ENCODE results near the gene GNAQ.
"Not testable (repeated sequence)": the region's sequence is repeated elsewhere in the genome, so short reads cannot be mapped to it uniquely, and the experiment has no call there.

The GNAQ gene

GRCh38 chr9:77766587-77766986, 265.0 kb downstream of the GNAQ start:
- no peak for DNase-seq
- H3K9me3 Mint-ChIP-seq: no peaks in the 10 kb centered on the region
- peaks cover 7% of the 10 kb centered on the region for H3K36me3 Mint-ChIP-seq
- CTCF ChIA-PET: no interaction called here
- no peaks in the 10 kb centered on the region for H3K4me1 Mint-ChIP-seq
- H3K27me3 Mint-ChIP-seq: no peaks in the 10 kb centered on the region
- H3K27ac Mint-ChIP-seq: no peak overlapping the region
- H3K4me3 Mint-ChIP-seq: no peak overlapping the region

DNA sequence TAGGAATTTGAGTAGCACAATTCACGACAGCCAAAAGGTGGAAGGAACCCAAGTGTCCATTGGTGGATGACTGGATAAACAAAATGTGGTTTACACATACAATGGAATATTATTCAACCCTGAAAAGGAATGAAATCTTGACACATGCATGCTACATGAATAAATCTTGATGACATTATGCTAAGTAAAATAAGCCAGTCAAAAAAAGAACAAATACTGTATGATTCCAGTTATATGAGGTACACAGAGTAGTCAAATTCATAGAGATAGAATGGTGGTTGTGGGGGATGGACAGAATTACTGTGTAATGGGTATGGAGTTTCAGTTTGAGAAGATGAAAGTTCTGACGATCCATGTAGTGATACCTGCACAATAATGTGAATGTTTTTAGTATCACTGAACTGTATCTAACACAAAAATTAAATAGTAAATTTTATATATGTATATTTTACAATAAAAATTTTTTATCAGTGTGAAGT, 265.8 kb downstream of the GNAQ start:
- Mint-ChIP-seq H3K36me3 (peaks cover 7% of the 10 kb centered on the region), H3K9me3 (no peaks in the 10 kb centered on the region), H3K27ac (no peak overlapping the region), H3K4me3 (no peak overlapping the region), H3K27me3 (no peaks in the 10 kb centered on the region), H3K4me1 (no peaks in the 10 kb centered on the region)
- CTCF ChIA-PET: no interaction called here
- DNase-seq: no peak

GRCh38 chr9:77764894-77765780, 266.5 kb downstream of the GNAQ start:
- H3K27me3 Mint-ChIP-seq: no peaks in the 10 kb centered on the region
- DNase-seq: no peak
- no peaks in the 10 kb centered on the region for H3K4me1 Mint-ChIP-seq
- H3K9me3 Mint-ChIP-seq: no peaks in the 10 kb centered on the region
- H3K4me3 Mint-ChIP-seq: no peak overlapping the region
- H3K36me3 Mint-ChIP-seq: peaks cover 4% of the 10 kb centered on the region
- H3K27ac Mint-ChIP-seq: no peak overlapping the region
- CTCF ChIA-PET: interaction anchor here (0.6 to 0.7 kb wide), 2 partner anchors 322 to 325 kb away, joined by 3 read pairs; no protein-coding TSS in a partner anchor

DNA sequence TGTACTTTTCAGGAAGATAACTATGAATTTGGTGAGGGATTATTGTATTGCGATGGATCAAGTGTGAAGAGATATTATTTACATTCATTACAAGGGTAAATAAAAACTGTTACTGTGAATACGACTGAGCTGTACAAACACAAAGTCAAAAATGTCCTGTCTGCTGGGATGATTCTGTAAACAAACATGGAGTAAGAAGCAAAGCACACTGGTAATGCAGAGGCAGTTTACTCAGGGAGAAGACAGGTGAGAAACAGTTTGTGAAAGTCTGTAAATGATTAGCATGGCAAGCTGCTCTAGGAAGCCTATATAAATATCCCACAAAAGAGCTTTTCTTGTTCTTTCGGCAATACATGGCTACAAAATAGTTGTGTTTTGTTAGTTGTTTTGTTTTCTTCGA, 268.0 kb downstream of the GNAQ start:
- H3K36me3 Mint-ChIP-seq: peaks cover 2% of the 10 kb centered on the region
- CTCF ChIA-PET: interaction anchor here (0.6 to 1.1 kb wide), 3 partner anchors 11 to 746 kb away, joined by 3 to 5 read pairs (median 4); no protein-coding TSS in a partner anchor
- H3K27ac Mint-ChIP-seq: no peak overlapping the region
- no peaks in the 10 kb centered on the region for H3K27me3 Mint-ChIP-seq
- no peak for DNase-seq
- H3K9me3 Mint-ChIP-seq: no peaks in the 10 kb centered on the region
- no peaks in the 10 kb centered on the region for H3K4me1 Mint-ChIP-seq
- no peak overlapping the region for H3K4me3 Mint-ChIP-seq

- H3K27ac Mint-ChIP-seq, H3K36me3 Mint-ChIP-seq, DNase-seq, CTCF ChIA-PET, H3K4me3 Mint-ChIP-seq, H3K27me3 Mint-ChIP-seq, H3K9me3 Mint-ChIP-seq, H3K4me1 Mint-ChIP-seq: not testable (repeated sequence)
Measured at GRCh38 chr9:77760919-77761318, 270.7 kb downstream of the GNAQ start.

- Mint-ChIP-seq H3K36me3 (peaks cover 5% of the 10 kb centered on the region), H3K27me3 (no peaks in the 10 kb centered on the region), H3K4me1 (no peaks in the 10 kb centered on the region)
Measured at GRCh38 chr9:77759391-77759790, 272.2 kb downstream of the GNAQ start.

GRCh38 chr9:77756449-77756848, 275.2 kb downstream of the GNAQ start:
- no peaks in the 10 kb centered on the region for H3K27me3 Mint-ChIP-seq
- no peak for DNase-seq
- H3K27ac Mint-ChIP-seq: no peak overlapping the region
- peaks cover 4% of the 10 kb centered on the region for H3K9me3 Mint-ChIP-seq
- H3K36me3 Mint-ChIP-seq: peaks cover 5% of the 10 kb centered on the region
- H3K4me3 Mint-ChIP-seq: no peak overlapping the region
- H3K4me1 Mint-ChIP-seq: peaks cover 6% of the 10 kb centered on the region
- CTCF ChIA-PET: interaction anchor here (1.0 kb wide), 1 partner anchor 300 kb away, joined by 3 read pairs; no protein-coding TSS in a partner anchor

More at GRCh38 chr9:77759391-77759790, 272.2 kb downstream of the GNAQ start:
- DNase-seq: no peak
- Mint-ChIP-seq H3K4me3 (no peak overlapping the region), H3K27ac (no peak overlapping the region), H3K9me3 (peaks cover 4% of the 10 kb centered on the region)
- CTCF ChIA-PET: no interaction called here

- peaks cover 9% of the 10 kb centered on the region for H3K4me1 Mint-ChIP-seq
- DNase-seq: no peak
- H3K36me3 Mint-ChIP-seq: peaks cover 7% of the 10 kb centered on the region
- no peak overlapping the region for H3K27ac Mint-ChIP-seq
- H3K4me3 Mint-ChIP-seq: no peak overlapping the region
- peaks cover 4% of the 10 kb centered on the region for H3K9me3 Mint-ChIP-seq
- no peaks in the 10 kb centered on the region for H3K27me3 Mint-ChIP-seq
- CTCF ChIA-PET: interaction anchor here (1.0 to 4.6 kb wide), 3 partner anchors 11 to 368 kb away, joined by 4 to 17 read pairs (median 5); no protein-coding TSS in a partner anchor
Measured at GRCh38 chr9:77753180-77753579, 278.4 kb downstream of the GNAQ start.

DNA sequence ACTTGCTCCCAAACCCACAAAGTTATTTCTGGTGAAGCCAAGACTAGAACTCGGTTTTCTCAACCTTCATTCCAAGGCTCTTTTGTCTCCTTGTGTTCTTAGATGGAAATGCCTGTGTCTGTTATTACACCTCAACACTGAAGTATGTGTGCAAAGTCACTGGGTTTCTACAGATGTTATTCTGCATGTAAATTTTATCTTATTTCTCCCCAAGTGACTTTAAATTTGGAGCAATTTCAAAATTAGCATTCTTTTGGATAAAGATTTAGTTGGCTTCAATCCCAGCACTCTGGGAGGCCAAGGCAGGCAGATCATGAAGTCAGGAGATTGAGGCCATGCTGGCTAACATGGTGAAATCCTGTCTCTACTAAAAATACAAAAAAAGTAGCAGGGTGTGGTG, 279.1 kb downstream of the GNAQ start:
- CTCF ChIA-PET: interaction anchor here (0.6 to 4.6 kb wide), 8 partner anchors 11 to 369 kb away, joined by 3 to 34 read pairs (median 6); no protein-coding TSS in a partner anchor
- H3K36me3 Mint-ChIP-seq: peaks cover 7% of the 10 kb centered on the region
- peaks cover 4% of the 10 kb centered on the region for H3K9me3 Mint-ChIP-seq
- H3K4me3 Mint-ChIP-seq: no peak overlapping the region
- H3K27ac Mint-ChIP-seq: no peak overlapping the region
- no peaks in the 10 kb centered on the region for H3K27me3 Mint-ChIP-seq
- DNase-seq: no peak
- peaks cover 10% of the 10 kb centered on the region for H3K4me1 Mint-ChIP-seq

GRCh38 chr9:77751341-77752091, 280.1 kb downstream of the GNAQ start:
- CTCF ChIA-PET: interaction anchor here (0.6 to 4.6 kb wide), 18 partner anchors 12 to 318 kb away, joined by 3 to 34 read pairs (median 5); partner anchors contain the start of gene GNA14
- H3K4me3 Mint-ChIP-seq: no peak overlapping the region
- H3K27me3 Mint-ChIP-seq: no peaks in the 10 kb centered on the region
- no peak overlapping the region for H3K27ac Mint-ChIP-seq
- no peaks in the 10 kb centered on the region for H3K9me3 Mint-ChIP-seq
- H3K4me1 Mint-ChIP-seq: peaks cover 14% of the 10 kb centered on the region
- no peak for DNase-seq
- peaks cover 10% of the 10 kb centered on the region for H3K36me3 Mint-ChIP-seq

DNA sequence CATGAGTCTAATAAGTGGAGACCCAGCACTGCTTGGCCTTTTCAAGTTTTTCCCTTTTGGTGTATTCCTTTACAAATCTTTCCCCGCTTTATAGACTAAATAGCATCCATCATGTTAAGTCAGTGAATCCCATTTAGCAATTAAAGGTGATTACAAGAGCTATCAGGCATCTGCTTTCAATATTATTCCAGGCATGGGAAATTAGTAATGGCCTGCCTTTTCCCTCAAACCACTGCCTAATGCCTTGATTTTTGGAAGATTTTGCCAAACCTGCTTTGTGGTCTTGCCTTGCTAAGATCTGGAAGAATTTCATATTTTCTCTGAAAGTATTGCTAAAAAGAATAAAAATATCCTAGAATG, 280.6 kb downstream of the GNAQ start:
- DNase-seq: no peak
- Mint-ChIP-seq H3K27ac (no peak overlapping the region), H3K4me1 (peaks cover 20% of the 10 kb centered on the region), H3K27me3 (no peaks in the 10 kb centered on the region), H3K9me3 (no peaks in the 10 kb centered on the region), H3K36me3 (peaks cover 10% of the 10 kb centered on the region), H3K4me3 (no peak overlapping the region)
- CTCF ChIA-PET: interaction anchor here (0.8 to 4.6 kb wide), 15 partner anchors 11 to 584 kb away, joined by 3 to 34 read pairs (median 5); partner anchors contain the start of gene GNA14

GRCh38 chr9:77750284-77750683, 281.3 kb downstream of the GNAQ start:
- H3K36me3 Mint-ChIP-seq: peaks cover 8% of the 10 kb centered on the region
- CTCF ChIA-PET: interaction anchor here (1.1 to 3.2 kb wide), 10 partner anchors 11 to 583 kb away, joined by 3 to 34 read pairs (median 6); no protein-coding TSS in a partner anchor
- DNase-seq: no peak
- no peaks in the 10 kb centered on the region for H3K9me3 Mint-ChIP-seq
- H3K4me3 Mint-ChIP-seq: no peak overlapping the region
- no peak overlapping the region for H3K27ac Mint-ChIP-seq
- H3K27me3 Mint-ChIP-seq: no peaks in the 10 kb centered on the region
- H3K4me1 Mint-ChIP-seq: peaks cover 26% of the 10 kb centered on the region

GRCh38 chr9:77748214-77748772, 283.3 kb downstream of the GNAQ start:
- H3K27ac Mint-ChIP-seq: no peak overlapping the region
- no peak for DNase-seq
- peaks cover 15% of the 10 kb centered on the region for H3K36me3 Mint-ChIP-seq
- no peaks in the 10 kb centered on the region for H3K9me3 Mint-ChIP-seq
- CTCF ChIA-PET: interaction anchor here (1.8 to 3.7 kb wide), 3 partner anchors 259 to 314 kb away, joined by 6 to 24 read pairs (median 9); no protein-coding TSS in a partner anchor
- no peaks in the 10 kb centered on the region for H3K27me3 Mint-ChIP-seq
- H3K4me1 Mint-ChIP-seq: peaks cover 33% of the 10 kb centered on the region
- no peak overlapping the region for H3K4me3 Mint-ChIP-seq

DNA sequence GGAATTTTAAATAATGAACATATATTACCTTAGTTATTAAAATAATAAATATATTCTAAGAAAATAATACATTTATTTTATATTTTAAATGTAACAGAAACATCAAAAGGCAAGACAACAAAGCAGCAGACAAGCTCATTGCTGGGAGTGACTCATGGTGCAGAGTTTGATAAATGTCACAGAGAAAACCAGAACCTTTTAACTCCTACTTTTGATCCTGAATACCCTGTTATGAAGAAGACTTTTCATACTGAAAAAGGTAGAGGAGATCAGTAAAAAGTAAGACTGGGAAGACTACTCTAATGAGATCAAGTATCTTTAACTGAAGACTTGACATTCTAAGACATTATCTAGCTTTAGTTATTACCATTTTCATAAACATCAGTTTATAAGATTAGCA, 284.4 kb downstream of the GNAQ start:
- Mint-ChIP-seq H3K27ac (no peak overlapping the region), H3K27me3 (no peaks in the 10 kb centered on the region), H3K4me3 (no peak overlapping the region), H3K9me3 (no peaks in the 10 kb centered on the region), H3K4me1 (peaks cover 33% of the 10 kb centered on the region), H3K36me3 (peaks cover 15% of the 10 kb centered on the region)
- no peak for DNase-seq
- CTCF ChIA-PET: interaction anchor here (1.4 to 3.7 kb wide), 3 partner anchors 230 to 293 kb away, joined by 3 to 24 read pairs (median 4); no protein-coding TSS in a partner anchor

All from activated naive CD4-positive, alpha-beta T cell treated with anti-CD3 and anti-CD28 coated beads, Interleukin-2, amount 10 ng/mL, durations not matched to agents 7 days and 5 days (primary cell).